HEK293 (cell line): ENCODE results near the gene MTA1.

Experiments used
- CTCF ChIA-PET: fragments of 350-600 bp; formaldehyde crosslinking; extraction: SDS; loops from one replicate; lab custom pipeline; 2021; ENCODE audit warnings: antibody characterized with exemption; lab: Yijun Ruan, JAX
- POLR2A ChIA-PET: fragments of 300-600 bp; formaldehyde crosslinking; extraction: SDS; loops from one replicate; lab custom pipeline; 2020; ENCODE audit warnings: antibody characterized with exemption, inconsistent platforms; lab: Yijun Ruan, JAX
- H3K27ac ChIP-seq: fragments of 200-500 bp; sonication (Bioruptor generic); 2 replicates; pipeline ENCODE4 v1.5.1; 2014; ENCODE audit warnings: low read depth, low read length, control low read depth, inconsistent platforms; ENCODE audit errors: extremely low read depth
- H3K36me3 ChIP-seq, 2 experiments: fragments of 200-500 bp in 1 of 2; sonication (Bioruptor generic) in 1 of 2; 1 replicate in 1 of 2; 2 replicates in 1 of 2; pipeline ENCODE4 v1.5.1; 2014 to 2017; ENCODE audit warnings: inconsistent platforms in 2 of 2, low read length in 2 of 2; ENCODE audit not compliant: control insufficient read depth in 2 of 2, insufficient read depth in 1 of 2
- H3K4me1 ChIP-seq: fragments of 200-500 bp; sonication (Bioruptor generic); 2 replicates; pipeline ENCODE4 v1.5.1; 2014; ENCODE audit warnings: mild to moderate bottlenecking, low read length, inconsistent platforms; ENCODE audit not compliant: control insufficient read depth, insufficient read depth
- H3K4me3 ChIP-seq: 2 replicates; pipeline ENCODE4 v1.5.1; 2011; ENCODE audit warnings: low read depth, mild to moderate bottlenecking, control low read depth, low read length, moderate library complexity
- H3K9me3 ChIP-seq: fragments of 200-500 bp; sonication (Bioruptor generic); 2 replicates; pipeline ENCODE4 v1.5.1; 2014; ENCODE audit warnings: low read depth, low read length, inconsistent platforms; ENCODE audit not compliant: control insufficient read depth, insufficient read depth
- AEBP2 ChIP-seq: fragments of 450-650 bp; formaldehyde crosslinking; IDR thresholded peaks from 2 replicates; pipeline ENCODE4 v1.5.1; 2016; ENCODE audit warnings: missing biosample characterization, missing genetic modification characterization, borderline replicate concordance
- CTCF ChIP-seq: fragments of 450-650 bp; formaldehyde crosslinking; IDR thresholded peaks from 2 replicates; pipeline ENCODE4 v1.5.1; 2016; ENCODE audit warnings: missing biosample characterization, missing genetic modification characterization
- GLI2 ChIP-seq: fragments of 450-650 bp; formaldehyde crosslinking; IDR thresholded peaks from 2 replicates; pipeline ENCODE4; 2017; ENCODE audit warnings: missing biosample characterization, missing genetic modification characterization, low read depth, borderline replicate concordance
- GLIS1 ChIP-seq: fragments of 450-650 bp; formaldehyde crosslinking; IDR thresholded peaks from 2 replicates; pipeline ENCODE4 v1.5.1; 2016; ENCODE audit warnings: missing biosample characterization, missing genetic modification characterization
- WT1 ChIP-seq: fragments of 450-650 bp; formaldehyde crosslinking; IDR thresholded peaks from 2 replicates; pipeline ENCODE4 v1.5.1; 2016; ENCODE audit warnings: missing biosample characterization, missing genetic modification characterization
- ZBTB1 ChIP-seq: fragments of 450-650 bp; formaldehyde crosslinking; IDR thresholded peaks from 2 replicates; pipeline ENCODE4 v1.5.1; 2016; ENCODE audit warnings: missing biosample characterization, missing genetic modification characterization
- ZBTB21 ChIP-seq: fragments of 450-650 bp; formaldehyde crosslinking; IDR thresholded peaks from 2 replicates; pipeline ENCODE4 v1.5.1; 2017; ENCODE audit warnings: missing biosample characterization, missing genetic modification characterization
- ZBTB48 ChIP-seq: fragments of 450-650 bp; formaldehyde crosslinking; IDR thresholded peaks from 2 replicates; pipeline ENCODE4 v1.5.1; 2016; ENCODE audit warnings: missing biosample characterization, missing genetic modification characterization
- ZBTB7A ChIP-seq: fragments of 450-650 bp; formaldehyde crosslinking; IDR thresholded peaks from 2 replicates; pipeline ENCODE4 v1.5.1; 2016; ENCODE audit warnings: low read depth, missing biosample characterization, missing genetic modification characterization
- ZFHX2 ChIP-seq: fragments of 450-650 bp; formaldehyde crosslinking; conservative IDR thresholded peaks from 2 replicates; pipeline ENCODE4 v1.5.1; 2016; ENCODE audit warnings: missing biosample characterization, missing genetic modification characterization
- ZIC2 ChIP-seq: fragments of 450-650 bp; formaldehyde crosslinking; IDR thresholded peaks from 2 replicates; pipeline ENCODE4 v1.5.1; 2016; ENCODE audit warnings: missing biosample characterization, missing genetic modification characterization
- ZNF112 ChIP-seq: fragments of 450-650 bp; formaldehyde crosslinking; IDR thresholded peaks from 2 replicates; pipeline ENCODE4 v1.5.0; 2017; ENCODE audit warnings: missing biosample characterization, missing genetic modification characterization
- ZNF16 ChIP-seq: fragments of 450-650 bp; formaldehyde crosslinking; IDR thresholded peaks from 2 replicates; pipeline ENCODE4 v1.5.1; 2016; ENCODE audit warnings: low read depth, missing biosample characterization, missing genetic modification characterization
- ZNF184 ChIP-seq: fragments of 450-650 bp; IDR thresholded peaks from 2 replicates; pipeline ENCODE4 v1.5.1; 2018; ENCODE audit warnings: missing biosample characterization, mild to moderate bottlenecking, missing genetic modification characterization
- ZNF239 ChIP-seq: fragments of 450-650 bp; formaldehyde crosslinking; IDR thresholded peaks from 2 replicates; pipeline ENCODE4 v1.5.1; 2016; ENCODE audit warnings: missing biosample characterization, missing genetic modification characterization
- ZNF248 ChIP-seq: fragments of 450-650 bp; formaldehyde crosslinking; IDR thresholded peaks from 2 replicates; pipeline ENCODE4 v1.5.1; 2017; ENCODE audit warnings: missing biosample characterization, missing genetic modification characterization
- ZNF292 ChIP-seq: fragments of 450-650 bp; formaldehyde crosslinking; IDR thresholded peaks from 2 replicates; pipeline ENCODE4 v1.5.1; 2016; ENCODE audit warnings: low read depth, missing biosample characterization, missing genetic modification characterization, borderline replicate concordance
- ZNF302 ChIP-seq: fragments of 450-650 bp; formaldehyde crosslinking; IDR thresholded peaks from 2 replicates; pipeline ENCODE4 v1.5.1; 2016; ENCODE audit warnings: missing biosample characterization, missing genetic modification characterization, low read depth
- ZNF416 ChIP-seq: fragments of 450-650 bp; formaldehyde crosslinking; IDR thresholded peaks from 2 replicates; pipeline ENCODE4 v1.5.1; 2016; ENCODE audit warnings: missing biosample characterization, missing genetic modification characterization
- ZNF426 ChIP-seq: fragments of 450-650 bp; formaldehyde crosslinking; IDR thresholded peaks from 2 replicates; pipeline ENCODE4 v1.5.1; 2017; ENCODE audit warnings: missing biosample characterization, missing genetic modification characterization, mild to moderate bottlenecking, inconsistent platforms, moderate library complexity
- ZNF549 ChIP-seq: fragments of 450-650 bp; IDR thresholded peaks from 2 replicates; pipeline ENCODE4 v1.5.1; 2018; ENCODE audit warnings: missing biosample characterization, missing genetic modification characterization, mild to moderate bottlenecking, inconsistent platforms, moderate library complexity
- ZNF626 ChIP-seq: fragments of 450-650 bp; sonication (Bioruptor Pico); formaldehyde crosslinking; IDR thresholded peaks from 2 replicates; pipeline ENCODE4 v1.5.1; 2018; ENCODE audit warnings: missing biosample characterization, missing genetic modification characterization, inconsistent platforms
- ZNF645 ChIP-seq: fragments of 450-650 bp; formaldehyde crosslinking; IDR thresholded peaks from 2 replicates; pipeline ENCODE4; 2016; ENCODE audit warnings: missing biosample characterization, missing genetic modification characterization
- ZNF677 ChIP-seq: fragments of 450-650 bp; IDR thresholded peaks from 2 replicates; pipeline ENCODE4 v1.5.0; 2018; ENCODE audit warnings: missing biosample characterization, mild to moderate bottlenecking, missing genetic modification characterization, moderate library complexity
- ZNF747 ChIP-seq: fragments of 450-650 bp; formaldehyde crosslinking; IDR thresholded peaks from 2 replicates; pipeline ENCODE4 v1.5.1; 2016; ENCODE audit warnings: missing biosample characterization, missing genetic modification characterization
- ZNF830 ChIP-seq: fragments of 450-650 bp; IDR thresholded peaks from 2 replicates; pipeline ENCODE4 v1.5.0; 2018; ENCODE audit warnings: missing biosample characterization, missing genetic modification characterization, low read depth, mild to moderate bottlenecking, moderate library complexity
- ZNF843 ChIP-seq: fragments of 450-650 bp; formaldehyde crosslinking; IDR thresholded peaks from 2 replicates; pipeline ENCODE4 v1.5.1; 2016; ENCODE audit warnings: missing biosample characterization, missing genetic modification characterization
- ZSCAN4 ChIP-seq: fragments of 450-650 bp; formaldehyde crosslinking; IDR thresholded peaks from 2 replicates; pipeline ENCODE4 v1.5.1; 2017; ENCODE audit warnings: missing biosample characterization, missing genetic modification characterization

Gene MTA1

GRCh38 chr14:105439179-105439578 is 19.6 kb downstream of the MTA1 start (continued):
- TF ChIP-seq ZNF830 (tag by site-specific recombination) = no peak
- TF ChIP-seq ZNF747 = no peak
- no peak for TF ChIP-seq ZNF645
- TF ChIP-seq ZNF292 = no peak
- TF ChIP-seq ZNF112 = no peak
- TF ChIP-seq ZBTB7A (tag by site-specific recombination) = no peak
- TF ChIP-seq ZNF248 = no peak
- TF ChIP-seq ZNF184 (tag by site-specific recombination) = no peak
- no peak for TF ChIP-seq ZNF549 (tag by site-specific recombination)

GRCh38 chr14:105439710-105440553 is 20.3 kb downstream of the MTA1 start:
- no peak overlapping the region for H3K27ac ChIP-seq
- no peak for TF ChIP-seq GLI2 (tag by site-specific recombination)
- TF ChIP-seq ZIC2 = peak; percentile 86
- no peak for TF ChIP-seq ZBTB21 (tag by site-specific recombination)
- TF ChIP-seq GLIS1 (tag by site-specific recombination) = peak; percentile 25; the same call in 1 of the 2 replicates
- TF ChIP-seq CTCF (tag by site-specific recombination) = 0 out of 2 replicates have a peak, but pooled peaks have one; percentile 11
- TF ChIP-seq ZNF248 = no peak
- TF ChIP-seq ZNF626 = no peak
- no peak for TF ChIP-seq ZNF302 (tag by site-specific recombination)
- no peak for TF ChIP-seq ZNF843 (tag by site-specific recombination)
- no peak for TF ChIP-seq ZNF416 (tag by site-specific recombination)
- H3K36me3 ChIP-seq = peaks cover 0 to 69% of the 10 kb centered on the region in 2 experiments; a peak in 2 of 3 replicates
- no peaks in the 10 kb centered on the region for H3K9me3 ChIP-seq
- no peak overlapping the region for H3K4me3 ChIP-seq
- no peaks in the 10 kb centered on the region for H3K4me1 ChIP-seq
- CTCF ChIA-PET = no interaction called here
- POLR2A ChIA-PET = no interaction called here

- H3K36me3 ChIP-seq = peaks cover 0 to 68% of the 10 kb centered on the region in 2 experiments; a peak in 2 of 3 replicates
Observed at GRCh38 chr14:105440554-105440900, 20.9 kb downstream of the MTA1 start.

More at GRCh38 chr14:105440554-105440900, 20.9 kb downstream of the MTA1 start:
- POLR2A ChIA-PET = no interaction called here
- Histone ChIP-seq H3K9me3 (no peaks in the 10 kb centered on the region), H3K27ac (no peak overlapping the region), H3K4me3 (no peak overlapping the region), H3K4me1 (no peaks in the 10 kb centered on the region)
- CTCF ChIA-PET = no interaction called here
- TF ChIP-seq ZFHX2 (tag by site-specific recombination) = no peak
- no peak for TF ChIP-seq ZNF239
- no peak for TF ChIP-seq ZBTB1 (tag by site-specific recombination)
- no peak for TF ChIP-seq ZBTB48 (tag by site-specific recombination)
- no peak for TF ChIP-seq AEBP2
- no peak for TF ChIP-seq ZNF16 (tag by site-specific recombination)
- TF ChIP-seq WT1 (tag by site-specific recombination) = no peak
- no peak for TF ChIP-seq ZNF677 (tag by site-specific recombination)
- TF ChIP-seq ZNF426 (tag by site-specific recombination) = no peak
- TF ChIP-seq ZBTB21 (tag by site-specific recombination) = no peak
- no peak for TF ChIP-seq ZSCAN4
